HCT116 (cell line): ENCODE measurements around the gene CHAF1A. TPM values are rescaled to one million over a fixed set of nuclear protein-coding genes. Genes with fewer than 3 reads are reported as not detected.

Experiments
- ATAC-seq: fragments of 200-7000 bp; cut with Tn5 transposase; 2 replicates; pipeline ENCODE4 v1.9.1; 2020; ENCODE audit warnings: mild to moderate bottlenecking, moderate library complexity
- BruUV-seq: library from RNA; stranded (reverse); fragments of 400-500 nt; replicated peaks from 2 replicates; lab custom pipeline; 2021; lab: Mats Ljungman, UMichigan
- CTCF ChIA-PET: fragments of 300-600 bp; sonication (Branson Sonifier 250); formaldehyde crosslinking; loops from one replicate; lab custom pipeline; 2021; ENCODE audit warnings: antibody characterized with exemption; lab: Charles Lee
- POLR2A ChIA-PET: fragments of 300-600, 350-600 bp; sonication (Branson Sonifier 250); formaldehyde crosslinking; loops from one replicate; lab custom pipeline; 2021; ENCODE audit warnings: antibody characterized with exemption; lab: Charles Lee
- RAD21 ChIA-PET, 2 experiments: fragments of 300-600 bp; sonication (Branson Sonifier 250); formaldehyde crosslinking; loops; one replicate each; lab custom pipeline; 2023; ENCODE audit warnings: low total read pairs in 2 of 2; ENCODE audit not compliant: uncharacterized antibody in 2 of 2, unreplicated experiment in 2 of 2, low non-redundant PET in 1 of 2; lab: Charles Lee
- DNase-seq: peaks from one replicate; pipeline ENCODE4 v3.0.0-alpha.2; 2010; ENCODE audit warnings: low read depth, low spot score
- H2AFZ ChIP-seq: fragments of 200-600 bp; shearing (Covaris generic), sonication (generic); 2 replicates; pipeline ENCODE4 v1.6.1; 2017; ENCODE audit warnings: low read depth, mixed run types, mixed read lengths, antibody characterized with exemption, low read length; ENCODE audit not compliant: poor library complexity, severe bottlenecking
- H3K27ac ChIP-seq: 2 replicates; pipeline ENCODE4 v1.5.1; 2012; ENCODE audit warnings: low read depth, low read length
- H3K27me3 ChIP-seq: fragments of 200-600 bp; sonication (generic); 2 replicates; pipeline ENCODE4 v1.6.1; 2016; ENCODE audit warnings: mixed run types, low read length, mixed read lengths; ENCODE audit not compliant: insufficient read depth
- H3K36me3 ChIP-seq, 2 experiments: fragments of 200-500 bp in 1 of 2; fragments of 200-600 bp in 1 of 2; sonication (Bioruptor generic) in 1 of 2; sonication (generic) in 1 of 2; 2 replicates each; pipeline versions ENCODE4 v1.5.1 to v1.6.1; 2014 to 2016; ENCODE audit warnings: low read length in 2 of 2, inconsistent platforms in 1 of 2, mixed read lengths in 1 of 2, mixed run types in 1 of 2; ENCODE audit not compliant: insufficient read depth in 2 of 2, control insufficient read depth in 1 of 2
- H3K4me1 ChIP-seq, 2 experiments: fragments of 200-600 bp in 1 of 2; sonication (generic) in 1 of 2; 2 replicates each; pipeline versions ENCODE4 v1.5.1 to v1.6.1; 2012 to 2017; ENCODE audit warnings: low read length in 2 of 2, inconsistent platforms in 1 of 2, mild to moderate bottlenecking in 1 of 2, mixed read lengths in 1 of 2, mixed run types in 1 of 2, moderate library complexity in 1 of 2; ENCODE audit not compliant: insufficient read depth in 2 of 2, control insufficient read depth in 1 of 2
- H3K4me2 ChIP-seq: fragments of 200-600 bp; sonication (generic); 2 replicates; pipeline ENCODE4 v1.6.1; 2017; ENCODE audit warnings: mixed run types, low read length, mixed read lengths
- H3K4me3 ChIP-seq, 2 experiments: fragments of 200-600 bp in 1 of 2; sonication (generic) in 1 of 2; replicated peaks in 1 of 2; 2 replicates each; pipeline ENCODE4 v1.5.1; 2011 to 2016; ENCODE audit warnings: low read length in 2 of 2, control low read depth in 1 of 2, low read depth in 1 of 2, mild to moderate bottlenecking in 1 of 2, mixed read lengths in 1 of 2, mixed run types in 1 of 2
- H3K79me2 ChIP-seq: fragments of 200-600 bp; sonication (generic); 2 replicates; pipeline ENCODE4 v1.6.1; 2017; ENCODE audit warnings: mild to moderate bottlenecking, mixed run types, low read length, moderate library complexity, mixed read lengths; ENCODE audit not compliant: insufficient read depth
- H3K9ac ChIP-seq: fragments of 200-600 bp; sonication (generic); 2 replicates; pipeline ENCODE4 v1.6.1; 2016; ENCODE audit warnings: low read length, mixed read lengths
- H3K9me2 ChIP-seq: fragments of 200-600 bp; sonication (generic), shearing (Covaris generic); 2 replicates; pipeline ENCODE4 v1.6.1; 2017; ENCODE audit warnings: mixed run types, mild to moderate bottlenecking, moderate library complexity; ENCODE audit not compliant: insufficient read depth
- H3K9me3 ChIP-seq, 2 experiments: fragments of 200-500 bp in 1 of 2; fragments of 200-600 bp in 1 of 2; sonication (Bioruptor generic) in 1 of 2; sonication (generic) in 1 of 2; 2 replicates each; pipeline ENCODE4 v1.6.1; 2014 to 2017; ENCODE audit warnings: low read length in 2 of 2, mixed read lengths in 2 of 2, inconsistent platforms in 1 of 2, low read depth in 1 of 2, mild to moderate bottlenecking in 1 of 2, mixed run types in 1 of 2, moderate library complexity in 1 of 2; ENCODE audit not compliant: control insufficient read depth in 1 of 2, insufficient read depth in 1 of 2
- H4K20me1 ChIP-seq: fragments of 200-600 bp; sonication (generic), shearing (Covaris generic); 2 replicates; pipeline ENCODE4 v1.6.1; 2017; ENCODE audit warnings: mixed run types, mild to moderate bottlenecking, moderate library complexity; ENCODE audit not compliant: insufficient read depth
- ATF3 ChIP-seq: IDR thresholded peaks from 2 replicates; pipeline ENCODE4 v1.6.1; 2012
- ELF1 ChIP-seq: IDR thresholded peaks from 2 replicates; pipeline ENCODE4 v1.6.1; 2012; ENCODE audit warnings: low read depth, borderline replicate concordance
- EZH2 ChIP-seq: fragments of 200-600 bp; sonication (generic); IDR thresholded peaks from 2 replicates; pipeline ENCODE4 v1.6.1; 2017; ENCODE audit warnings: antibody characterized with exemption, mixed run types
- MAX ChIP-seq: IDR thresholded peaks from 2 replicates; pipeline ENCODE4 v1.6.1; 2012
- RAD21 ChIP-seq: IDR thresholded peaks from 2 replicates; pipeline ENCODE4 v1.6.1; 2012; ENCODE audit warnings: low read depth, mild to moderate bottlenecking
- REST ChIP-seq: IDR thresholded peaks from 2 replicates; pipeline ENCODE4 v1.6.1; 2012; ENCODE audit warnings: low read depth
- SP1 ChIP-seq: IDR thresholded peaks from 2 replicates; pipeline ENCODE4 v1.6.1; 2012; ENCODE audit warnings: low read depth
- SRF ChIP-seq: IDR thresholded peaks from 2 replicates; pipeline ENCODE4 v1.6.1; 2012; ENCODE audit warnings: low read depth
- TCF7L2 ChIP-seq: IDR thresholded peaks from 2 replicates; pipeline ENCODE4 v1.7.0; 2011; ENCODE audit warnings: borderline replicate concordance, inconsistent platforms; ENCODE audit not compliant: insufficient read depth, insufficient read length; ENCODE audit errors: extremely low read depth
- YY1 ChIP-seq: IDR thresholded peaks from 2 replicates; pipeline ENCODE4 v1.6.1; 2011; ENCODE audit warnings: low read length, low read depth, moderate library complexity, mild to moderate bottlenecking; ENCODE audit not compliant: insufficient replicate concordance; ENCODE audit errors: extremely low read depth
- ZBTB33 ChIP-seq: IDR thresholded peaks from 2 replicates; pipeline ENCODE4 v1.6.1; 2011; ENCODE audit warnings: mild to moderate bottlenecking, low read length, moderate library complexity; ENCODE audit not compliant: insufficient replicate concordance; ENCODE audit errors: extremely low read depth
- intact Hi-C: fragments of 100-400 bp; cut with micrococcal nuclease; formaldehyde crosslinking; loops from 2 replicates; pipeline ENCODE4 v1.10.0; 2022
- total RNA-seq: library from RNA; stranded (reverse); gene quantifications from one replicate; pipeline ENCODE4 v1.2.1, GENCODE V29; 2021; ENCODE audit not compliant: unreplicated experiment

CHAF1A gene
- total RNA-seq, 1 experiment from 2014 or later, result 69.9 TPM

DNA sequence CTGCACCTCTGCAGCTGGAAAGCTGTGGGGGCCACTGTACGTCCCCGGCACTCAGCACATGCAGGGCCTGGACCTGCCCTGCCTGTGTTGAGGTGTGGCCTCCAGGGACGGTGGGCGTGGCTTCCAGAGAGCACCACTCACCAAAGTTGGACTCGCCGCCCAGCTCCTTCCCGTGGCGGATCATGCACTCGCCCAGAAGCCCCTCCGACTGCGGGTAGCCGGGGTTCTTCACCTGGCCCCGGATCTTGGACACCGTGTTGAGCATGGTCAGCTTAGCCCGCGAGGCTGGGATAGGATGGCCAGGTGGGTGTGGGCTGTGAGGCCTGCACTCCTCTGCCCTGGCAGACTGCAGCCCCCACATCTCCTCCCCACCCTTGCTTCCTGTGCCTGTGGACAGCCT lies 37.1 kb upstream of the CHAF1A start (continued):
- TF ChIP-seq ZBTB33, result no peak
- no peak for TF ChIP-seq ELF1
- no peak for TF ChIP-seq TCF7L2
- TF ChIP-seq EZH2, result no peak
- no peak for TF ChIP-seq YY1
- TF ChIP-seq, all 23 proteins: peak for 0

DNA sequence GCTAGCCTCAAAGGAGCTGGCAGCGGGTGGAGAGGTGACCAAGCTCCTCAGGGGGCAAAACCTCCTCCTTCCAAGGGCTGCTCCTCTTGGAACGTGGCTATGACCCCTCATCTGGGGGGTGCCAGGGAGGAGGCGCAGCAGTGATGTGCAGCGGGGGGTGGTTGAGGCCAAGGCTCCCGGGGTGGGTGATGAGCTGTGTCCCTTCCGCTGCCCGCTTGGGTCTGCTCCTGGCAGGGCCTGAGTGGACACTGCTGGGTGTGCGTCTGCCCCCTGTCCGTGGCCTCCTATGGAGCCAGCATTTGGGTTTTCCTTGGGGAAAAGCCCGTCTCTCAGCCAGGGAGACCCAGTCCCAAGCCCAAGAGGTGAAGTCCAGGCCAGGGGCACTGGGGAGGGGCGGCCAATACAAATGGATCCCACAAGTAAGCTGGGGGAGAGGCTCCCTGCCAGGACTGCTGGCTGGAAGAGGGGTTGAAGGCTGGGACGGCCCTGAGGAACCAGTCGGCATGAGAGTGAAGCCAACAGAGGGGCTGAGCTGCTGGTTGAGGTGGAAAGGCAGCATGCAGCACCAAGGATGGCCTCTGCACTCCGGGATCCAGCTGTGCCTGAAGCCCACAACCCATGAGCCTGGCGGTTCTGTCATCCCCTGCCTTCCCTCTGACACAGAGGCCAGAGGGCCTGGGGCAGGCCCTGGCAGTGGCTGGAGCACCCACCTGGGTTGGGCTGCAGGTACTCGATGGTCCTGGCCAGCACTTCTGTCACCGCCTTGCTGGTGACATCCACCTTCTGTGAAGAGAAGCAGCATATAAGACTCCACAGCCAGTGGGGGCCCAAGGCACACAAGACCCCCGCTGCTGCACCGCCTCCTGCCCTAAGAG lies 36.4 kb upstream of the CHAF1A start:
- Histone ChIP-seq H3K9ac (no peak overlapping the region), H3K4me1 (peaks cover 6 to 38% of the 10 kb centered on the region in 2 experiments; a peak in 3 of 4 replicates), H3K36me3 (peaks cover 5 to 9% of the 10 kb centered on the region in 2 experiments; a peak in 2 of 4 replicates), H3K27me3 (no peaks in the 10 kb centered on the region), H3K79me2 (peaks cover 37% of the 10 kb centered on the region), H4K20me1 (no peaks in the 10 kb centered on the region), H2AFZ (no peak overlapping the region), H3K9me2 (no peaks in the 10 kb centered on the region), H3K4me3 (no peak overlapping the region), H3K9me3 (no peaks in the 10 kb centered on the region), H3K27ac (peak overlapping the region; percentile 19; the same call in 1 of the 2 replicates), H3K4me2 (no peak overlapping the region)
- BruUV-seq, result no TSS peak
- DNase-seq (no peak), ATAC-seq (no peak)
- intact Hi-C loops, result no loop called here
- CTCF ChIA-PET, result no interaction called here
- POLR2A ChIA-PET, result interaction anchor here (1.1 kb wide), 1 partner anchor 36 kb away, joined by 4 read pairs; the partner anchor contains the start of gene CHAF1A
- RAD21 ChIA-PET, result no interaction called here
- no peak for TF ChIP-seq RAD21
- no peak for TF ChIP-seq MAX
- TF ChIP-seq REST, result no peak
- no peak for TF ChIP-seq ATF3
- TF ChIP-seq SP1, result no peak
- TF ChIP-seq SRF, result no peak
- no peak for TF ChIP-seq ZBTB33
